Pancreas (tissue), 10 donors: ENCODE measurements around the gene CFAP20. TPM values are rescaled to one million over a fixed set of nuclear protein-coding genes. Genes with fewer than 3 reads are reported as not detected.
"Not testable (repeated sequence)": the region's sequence is repeated elsewhere in the genome, so short reads cannot be mapped to it uniquely, and the experiment has no call there.

ENCODE experiments used
- ATAC-seq, 4 donors: fragments of 200-7000 bp; cut with Tn5 transposase; one replicate each; pipeline versions ENCODE4 v1.8.0 to v1.9.1; 2020; ENCODE audit warnings: mild to moderate bottlenecking in 4 of 4, moderate library complexity in 4 of 4
- DNase-seq, 6 donors: peaks; one replicate each; pipeline ENCODE4 v3.0.0-alpha.2; 2020
- FAIRE-seq: peaks from 2 replicates; lab custom pipeline; 2012; peaks lifted over from hg19 to GRCh38; lab: Jason Lieb, UNC
- H3K27ac ChIP-seq, 4 donors: fragments of 200-600 bp; sonication (generic); 1 replicate in 3 of 4; 2 replicates in 1 of 4; pipeline versions ENCODE4 v1.5.0 to v1.8.0; 2020
- H3K27me3 ChIP-seq, 4 donors: fragments of 200-600 bp; one replicate each; pipeline ENCODE4 v1.8.0; 2021
- H3K36me3 ChIP-seq, 3 donors: fragments of 200-600 bp; sonication (generic) in 1 of 3; one replicate each; pipeline versions ENCODE4 v1.5.0 to v1.8.0; 2020 to 2021
- H3K4me1 ChIP-seq, 3 donors: fragments of 200-600 bp; one replicate each; pipeline ENCODE4 v1.8.0; 2021
- H3K4me3 ChIP-seq, 4 donors: fragments of 200-600 bp; sonication (generic) in 2 of 4; one replicate each; pipeline versions ENCODE4 v1.5.0 to v1.8.0; 2020 to 2021
- H3K9me3 ChIP-seq, 4 donors: fragments of 200-600 bp; one replicate each; pipeline ENCODE4 v1.8.0; 2021
- WGBS, 2 donors: extraction: QIAGEN DNeasy Blood & Tissue Kit; methylation state at CpG; one replicate each; pipeline ENCODE4 v1.1.7; 2013; 5-methylcytosine and 5-hydroxymethylcytosine counted together
- intact Hi-C, 3 donors: fragments of 100-400 bp; cut with DNase I; formaldehyde crosslinking; loops; one replicate each; pipeline versions ENCODE4 v1.11.1 to v1.14.2; 2022
- polyA plus RNA-seq, 2 donors: library from polyadenylated mRNA; stranded (reverse); fragments of 200-250 nt; gene quantifications; one replicate each; pipeline ENCODE4 v1.2.3, GENCODE V29; 2013
- total RNA-seq, 6 donors: library from RNA; stranded (reverse); fragmentation: NEBNext Ultra II Directional in 4 of 6; extraction: Animal tissue kit (Norgen Biotek cat#: 25700) in 4 of 6; gene quantifications; one replicate each; pipeline versions ENCODE4 v1.2.1 to v1.2.4, GENCODE V29; 2021 to 2023
- TF ChIP-seq, protein P1 (sequence below), 4 donors: fragments of 200-600 bp; sonication (generic) in 3 of 4; IDR thresholded peaks; one replicate each; pipeline versions ENCODE4 v1.5.0 to v1.8.0; 2021; ENCODE audit warnings: antibody characterized with exemption in 4 of 4
- donor health status: healthy with polysubstance abuse.
- donor health status: DM: no; HTN: no; CAD: no; lungs with moderate emphysema.
- donor health status: DM: no; HTN: no; CAD: no.
- donor health status: control.
- donor health status: control.
- donor health status: Bipolar disorder and iron deficiency.
- donor health status: DM: yes; HTN: yes; CAD: no.
- donor health status: DM: no; HTN: no; CAD: no.
- donor health status: DM: no; HTN: no; CAD: no.
- donor health status: DM: yes; HTN: yes; CAD: no.

The CFAP20 gene
- total and polyA plus RNA-seq, 8 donors = 5.2 to 23.2 (median 8.3) TPM

DNA sequence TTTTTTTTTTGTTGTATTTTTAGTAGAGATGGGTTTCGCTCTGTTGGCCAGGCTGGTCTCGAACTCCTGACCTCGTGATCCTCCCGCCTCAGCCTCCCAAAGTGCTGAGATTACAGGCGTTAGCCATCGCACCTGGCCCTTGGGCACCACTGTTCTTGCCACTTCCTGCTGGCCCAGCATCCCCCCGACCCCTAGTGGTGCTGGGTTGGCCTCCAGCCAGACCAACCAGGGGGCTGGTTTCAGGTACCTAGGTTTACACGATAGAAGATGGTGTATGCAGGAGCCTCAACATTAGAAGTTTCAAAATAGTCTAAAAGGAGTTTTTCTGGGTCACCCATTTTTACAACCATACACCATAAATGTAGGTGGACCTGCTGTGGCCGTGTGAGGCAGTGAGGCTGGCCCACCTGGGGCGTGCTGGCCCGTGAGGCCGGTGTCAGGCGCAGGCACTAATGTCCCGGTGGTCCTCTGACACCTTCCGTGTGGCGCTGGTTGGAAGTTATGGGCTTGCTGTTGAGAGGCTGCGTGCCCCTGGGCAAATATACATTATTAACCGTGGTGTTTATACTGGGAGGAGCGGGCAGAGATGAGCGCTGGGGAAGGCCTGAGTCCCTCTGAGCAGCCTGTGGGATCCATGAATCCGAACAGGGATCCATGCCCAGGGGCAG lies 43.5 kb downstream of the CFAP20 start:
- no peaks in the 10 kb centered on the region for H3K9me3 ChIP-seq
- 83 to 90% methylated on average over 21 of the region's 21 CpGs for WGBS, 2 donors
- H3K36me3 ChIP-seq = no peaks in the 10 kb centered on the region
- TF ChIP-seq, protein P1, sequence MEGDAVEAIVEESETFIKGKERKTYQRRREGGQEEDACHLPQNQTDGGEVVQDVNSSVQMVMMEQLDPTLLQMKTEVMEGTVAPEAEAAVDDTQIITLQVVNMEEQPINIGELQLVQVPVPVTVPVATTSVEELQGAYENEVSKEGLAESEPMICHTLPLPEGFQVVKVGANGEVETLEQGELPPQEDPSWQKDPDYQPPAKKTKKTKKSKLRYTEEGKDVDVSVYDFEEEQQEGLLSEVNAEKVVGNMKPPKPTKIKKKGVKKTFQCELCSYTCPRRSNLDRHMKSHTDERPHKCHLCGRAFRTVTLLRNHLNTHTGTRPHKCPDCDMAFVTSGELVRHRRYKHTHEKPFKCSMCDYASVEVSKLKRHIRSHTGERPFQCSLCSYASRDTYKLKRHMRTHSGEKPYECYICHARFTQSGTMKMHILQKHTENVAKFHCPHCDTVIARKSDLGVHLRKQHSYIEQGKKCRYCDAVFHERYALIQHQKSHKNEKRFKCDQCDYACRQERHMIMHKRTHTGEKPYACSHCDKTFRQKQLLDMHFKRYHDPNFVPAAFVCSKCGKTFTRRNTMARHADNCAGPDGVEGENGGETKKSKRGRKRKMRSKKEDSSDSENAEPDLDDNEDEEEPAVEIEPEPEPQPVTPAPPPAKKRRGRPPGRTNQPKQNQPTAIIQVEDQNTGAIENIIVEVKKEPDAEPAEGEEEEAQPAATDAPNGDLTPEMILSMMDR (IDR thresholded peaks at IDR 0.05) = no peak
- no peak overlapping the region for H3K4me3 ChIP-seq
- H3K4me1 ChIP-seq = no peaks in the 10 kb centered on the region
- no peak for ATAC-seq
- no peak overlapping the region for H3K27ac ChIP-seq
- H3K27me3 ChIP-seq = no peaks in the 10 kb centered on the region
- DNase-seq = no peak
- FAIRE-seq = no peak
- intact Hi-C loops = no loop called here

- Histone ChIP-seq H3K4me1 (no peaks in the 10 kb centered on the region), H3K27me3 (no peaks in the 10 kb centered on the region), H3K27ac (no peak overlapping the region), H3K9me3 (no peaks in the 10 kb centered on the region), H3K36me3 (no peaks in the 10 kb centered on the region), H3K4me3 (no peak overlapping the region)
- intact Hi-C loops = no loop called here
- ATAC-seq = no peak
- no peak for DNase-seq
- FAIRE-seq = no peak
- 86 to 88% methylated on average over 11 of the region's 11 CpGs for WGBS, 2 donors
- TF ChIP-seq, protein P1 (IDR thresholded peaks at IDR 0.05) = no peak
Observed at GRCh38 chr16:58085171-58085570, 44.0 kb downstream of the CFAP20 start.

DNA sequence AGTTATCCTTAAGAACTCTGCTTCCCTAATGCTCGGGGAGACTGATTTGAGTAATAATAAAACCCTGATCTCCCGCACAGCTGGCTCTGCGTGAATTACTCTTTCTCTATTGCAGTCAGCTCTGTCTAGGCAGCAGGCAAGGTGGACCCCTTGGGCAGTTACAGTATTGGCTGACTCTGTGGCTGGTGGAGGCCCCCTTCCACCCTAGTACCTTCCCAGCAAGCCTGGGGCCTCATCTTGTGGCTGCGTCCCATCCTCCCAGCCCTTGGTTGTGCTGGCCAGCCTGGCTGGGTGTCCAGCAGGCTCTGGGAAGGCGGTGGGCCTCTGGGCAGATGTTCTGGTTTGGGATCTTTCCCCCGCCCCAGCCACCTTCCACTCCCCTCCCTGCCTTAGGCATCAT lies 44.5 kb downstream of the CFAP20 start:
- H3K4me3 ChIP-seq = no peak overlapping the region
- H3K27ac ChIP-seq = no peak overlapping the region
- DNase-seq (no peak), ATAC-seq (no peak), FAIRE-seq (no peak)
- no peaks in the 10 kb centered on the region for H3K4me1 ChIP-seq
- intact Hi-C loops = no loop called here
- no peaks in the 10 kb centered on the region for H3K36me3 ChIP-seq
- H3K9me3 ChIP-seq = no peaks in the 10 kb centered on the region
- TF ChIP-seq, protein P1 (IDR thresholded peaks at IDR 0.05) = no peak
- WGBS, 2 donors = 87 to 93% methylated on average over 6 of the region's 6 CpGs
- H3K27me3 ChIP-seq = no peaks in the 10 kb centered on the region

GRCh38 chr16:58082381-58082780 lies 46.8 kb downstream of the CFAP20 start:
- H3K36me3 ChIP-seq = no peaks in the 10 kb centered on the region
- no peak for ATAC-seq
- FAIRE-seq = no peak
- TF ChIP-seq, protein P1 (IDR thresholded peaks at IDR 0.05) = no peak
- intact Hi-C loops = no loop called here
- no peak for DNase-seq
- no peaks in the 10 kb centered on the region for H3K27me3 ChIP-seq
- no peaks in the 10 kb centered on the region for H3K4me1 ChIP-seq
- no peak overlapping the region for H3K27ac ChIP-seq
- no peak overlapping the region for H3K4me3 ChIP-seq
- H3K9me3 ChIP-seq = no peaks in the 10 kb centered on the region

- H3K27me3 ChIP-seq, ATAC-seq, H3K9me3 ChIP-seq, FAIRE-seq, H3K4me1 ChIP-seq, intact Hi-C loops, H3K27ac ChIP-seq, H3K4me3 ChIP-seq, H3K36me3 ChIP-seq, DNase-seq: not testable (repeated sequence)
- 78 to 96% methylated on average over 5 of the region's 5 CpGs for WGBS, 2 donors
Observed at GRCh38 chr16:58080657-58081056, 48.5 kb downstream of the CFAP20 start.
